ENCODE data around the gene POU6F1.

POU6F1 gene

GRCh38 chr12:51174501-51174900 is 43.4 kb downstream of the POU6F1 start:
- Histone ChIP-seq H3K27ac (replicated peaks) (no peak overlapping the region), H3K4me3 (replicated peaks; ENCODE audit: insufficient read depth, low read length) (no peak overlapping the region), H3K27me3 (ENCODE audit: insufficient read depth, poor library complexity, severe bottlenecking) (no peaks in the 10 kb centered on the region)
- TF ChIP-seq POLR2AphosphoS5 (IDR thresholded peaks at IDR 0.05; ENCODE audit: low read depth) (no peak), REST (IDR thresholded peaks at IDR 0.05; ENCODE audit: insufficient replicate concordance, low read depth) (no peak), GABPA (IDR thresholded peaks at IDR 0.05; ENCODE audit: low read depth) (no peak), CTCF (IDR thresholded peaks at IDR 0.05; ENCODE audit: insufficient read depth, low read length) (no peak), SPI1 (IDR thresholded peaks at IDR 0.05; ENCODE audit: borderline replicate concordance, low read depth) (no peak)
- no peak for DNase-seq (ENCODE audit: low read depth in 1 of 2, low spot score in 1 of 2)

- DNase-seq (ENCODE audit: low read depth in 1 of 2, low spot score in 1 of 2), result peak; percentile 94 to 97
These were observed 45.1 kb downstream of the POU6F1 start, which contains the start of gene TFCP2 for GRCh38 chr12:51172515-51173431. TSS of gene TFCP2 (minus strand) at chr12:51173135. CDS start at chr12:51172422, 713 bp downstream.

More at GRCh38 chr12:51172515-51173431, 45.1 kb downstream of the POU6F1 start, which contains the start of gene TFCP2:
- Histone ChIP-seq H3K27me3 (ENCODE audit: insufficient read depth, poor library complexity, severe bottlenecking) (no peaks in the 10 kb centered on the region), H3K27ac (replicated peaks) (peak within 1 kb of the TSS; percentile 85), H3K4me3 (replicated peaks; ENCODE audit: insufficient read depth, low read length) (peak within 1 kb of the TSS; percentile 98)
- TF ChIP-seq GABPA (IDR thresholded peaks at IDR 0.05; ENCODE audit: low read depth) (peak; percentile 89), REST (IDR thresholded peaks at IDR 0.05; ENCODE audit: insufficient replicate concordance, low read depth) (no peak), POLR2AphosphoS5 (IDR thresholded peaks at IDR 0.05; ENCODE audit: low read depth) (peak; percentile 90), CTCF (IDR thresholded peaks at IDR 0.05; ENCODE audit: insufficient read depth, low read length) (no peak), SPI1 (IDR thresholded peaks at IDR 0.05; ENCODE audit: borderline replicate concordance, low read depth) (no peak)

All from HL-60 (cell line).